GM12875 (cell line): Measurements from ENCODE around the gene WIPF2.
"Not testable (repeated sequence)": the region's sequence is repeated elsewhere in the genome, so short reads cannot be mapped to it uniquely, and the experiment has no call there.

Experiments used
- H3K4me3 ChIP-seq: one replicate; pipeline ENCODE4 v1.5.1; 2011; ENCODE audit warnings: low read depth, low read length, control low read depth
- TF ChIP-seq, protein P1 (sequence below): IDR thresholded peaks from 2 replicates; pipeline ENCODE4 v1.5.1; 2011; ENCODE audit warnings: low read depth, mild to moderate bottlenecking, control low read depth, inconsistent platforms, low read length, moderate library complexity, borderline replicate concordance; ENCODE audit not compliant: insufficient read depth

The WIPF2 gene

DNA sequence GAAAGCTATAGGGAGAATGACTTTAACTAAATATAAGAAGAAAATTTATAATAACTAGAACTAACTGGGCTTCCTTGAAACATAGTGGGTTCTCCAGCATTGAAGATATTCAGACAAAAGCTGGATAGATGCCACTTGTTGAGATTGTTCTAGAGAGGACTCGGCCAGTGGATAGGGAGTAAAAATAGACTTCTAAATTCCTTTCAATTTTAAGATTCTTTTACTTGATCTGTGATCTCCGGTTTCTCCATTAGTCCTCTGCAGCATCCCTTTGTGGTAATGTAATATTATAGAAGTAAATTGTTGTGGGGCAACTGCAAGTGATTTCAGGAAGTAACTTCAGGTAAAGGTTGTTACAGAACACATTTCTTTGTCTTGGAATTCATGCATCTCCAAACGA, 79.6 kb downstream of the WIPF2 start:
- TF ChIP-seq, protein P1, sequence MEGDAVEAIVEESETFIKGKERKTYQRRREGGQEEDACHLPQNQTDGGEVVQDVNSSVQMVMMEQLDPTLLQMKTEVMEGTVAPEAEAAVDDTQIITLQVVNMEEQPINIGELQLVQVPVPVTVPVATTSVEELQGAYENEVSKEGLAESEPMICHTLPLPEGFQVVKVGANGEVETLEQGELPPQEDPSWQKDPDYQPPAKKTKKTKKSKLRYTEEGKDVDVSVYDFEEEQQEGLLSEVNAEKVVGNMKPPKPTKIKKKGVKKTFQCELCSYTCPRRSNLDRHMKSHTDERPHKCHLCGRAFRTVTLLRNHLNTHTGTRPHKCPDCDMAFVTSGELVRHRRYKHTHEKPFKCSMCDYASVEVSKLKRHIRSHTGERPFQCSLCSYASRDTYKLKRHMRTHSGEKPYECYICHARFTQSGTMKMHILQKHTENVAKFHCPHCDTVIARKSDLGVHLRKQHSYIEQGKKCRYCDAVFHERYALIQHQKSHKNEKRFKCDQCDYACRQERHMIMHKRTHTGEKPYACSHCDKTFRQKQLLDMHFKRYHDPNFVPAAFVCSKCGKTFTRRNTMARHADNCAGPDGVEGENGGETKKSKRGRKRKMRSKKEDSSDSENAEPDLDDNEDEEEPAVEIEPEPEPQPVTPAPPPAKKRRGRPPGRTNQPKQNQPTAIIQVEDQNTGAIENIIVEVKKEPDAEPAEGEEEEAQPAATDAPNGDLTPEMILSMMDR = no peak
- no peak overlapping the region for H3K4me3 ChIP-seq

GRCh38 chr17:40299159-40299757, 80.2 kb downstream of the WIPF2 start:
- H3K4me3 ChIP-seq = not testable (repeated sequence)

DNA sequence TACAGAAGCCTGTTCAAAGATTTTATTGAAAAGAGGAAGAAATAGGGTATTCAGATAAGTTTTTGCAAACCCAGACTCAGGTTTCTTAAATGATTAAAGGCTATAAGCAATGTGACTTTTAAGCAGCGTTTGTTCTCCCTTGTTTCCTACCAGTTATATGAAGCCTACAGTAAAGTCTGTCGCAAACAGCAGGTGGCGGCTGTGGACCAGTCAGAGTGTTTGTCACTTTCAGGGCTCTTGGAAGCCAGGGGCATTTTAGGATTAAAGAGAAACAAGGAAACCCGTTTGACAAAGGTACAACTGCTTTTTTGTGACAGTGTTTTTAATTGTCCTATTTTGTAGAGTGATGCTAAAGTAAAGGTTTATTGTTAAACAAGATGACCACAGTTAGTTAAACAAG, 82.2 kb downstream of the WIPF2 start:
- H3K4me3 ChIP-seq = no peak overlapping the region
- TF ChIP-seq, protein P1 = no peak

GRCh38 chr17:40303009-40303657, 84.0 kb downstream of the WIPF2 start:
- H3K4me3 ChIP-seq = no peak overlapping the region
- TF ChIP-seq, protein P1 = peak; percentile 46; the same call in 1 of the 2 replicates

GRCh38 chr17:40303708-40304551, 84.8 kb downstream of the WIPF2 start:
- H3K4me3 ChIP-seq = no peak overlapping the region
- TF ChIP-seq, protein P1 = no peak

DNA sequence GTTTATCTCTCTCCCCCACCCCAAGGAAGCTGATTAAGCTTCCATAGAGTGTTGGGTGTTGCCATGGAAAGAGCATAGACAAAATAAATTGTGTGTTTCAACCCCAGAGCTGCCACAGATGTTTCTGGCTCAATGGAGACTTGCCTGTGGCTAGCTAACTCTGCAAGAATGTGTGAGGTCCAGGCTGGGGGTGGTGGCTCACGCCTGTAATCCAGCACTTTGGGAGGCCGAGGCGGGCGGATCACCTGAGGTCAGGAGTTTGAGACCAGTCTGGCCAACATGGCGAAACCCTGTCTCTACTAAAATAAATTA, 85.4 kb downstream of the WIPF2 start:
- H3K4me3 ChIP-seq = not testable (repeated sequence)

DNA sequence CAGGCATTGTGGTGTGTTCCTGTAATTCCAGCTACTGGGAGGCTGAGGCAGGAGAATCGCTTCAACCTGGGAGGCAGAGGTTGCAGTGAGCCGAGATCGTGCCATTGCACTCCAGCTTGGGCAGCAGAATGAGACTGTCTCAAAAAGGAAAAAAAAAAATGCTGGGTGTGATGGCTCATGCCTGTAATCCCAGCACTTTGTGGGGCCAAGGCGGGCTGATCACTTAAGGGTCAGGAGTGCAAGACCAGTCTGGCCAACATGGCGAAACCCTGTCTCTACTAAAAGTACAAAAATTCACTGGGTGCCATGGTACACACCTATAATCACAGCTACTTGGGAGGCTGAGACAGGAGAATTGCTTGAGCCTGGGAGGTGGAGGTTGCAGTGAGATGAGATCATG, 85.8 kb downstream of the WIPF2 start:
- H3K4me3 ChIP-seq = not testable (repeated sequence)

DNA sequence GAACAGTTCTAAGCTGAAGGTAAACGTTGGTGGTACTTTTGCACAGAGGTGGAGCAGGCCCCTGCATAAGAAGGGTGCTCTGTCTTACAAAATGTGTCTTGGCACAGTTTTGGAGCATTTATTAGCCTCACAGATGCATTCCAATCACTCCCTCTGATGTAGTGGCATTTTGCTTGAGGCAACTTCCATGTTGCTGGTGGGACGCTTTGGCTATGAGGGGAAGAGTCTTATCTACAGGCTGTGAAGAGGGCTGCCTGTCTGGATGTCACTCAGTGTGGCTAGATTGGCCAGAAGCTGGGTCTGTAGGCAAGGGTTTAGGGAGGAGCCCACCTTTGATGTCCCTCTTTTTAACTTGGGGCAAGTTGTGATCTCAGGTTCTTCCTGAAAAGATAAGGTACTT, 87.3 kb downstream of the WIPF2 start:
- TF ChIP-seq, protein P1 = no peak
- no peak overlapping the region for H3K4me3 ChIP-seq
